DMS114 treated with DMSO at 0.1 percent for 48 hours (cell line): Measurements from ENCODE around the gene CTSW.
"Not testable (repeated sequence)": the region's sequence is repeated elsewhere in the genome, so short reads cannot be mapped to it uniquely, and the experiment has no call there.

Source experiments
- DNase-seq: peaks from one replicate; lab custom pipeline; 2025; ENCODE audit not compliant: unreplicated experiment; lab: John Stamatoyannopoulos, UW

CTSW gene

GRCh38 chr11:65883786-65884715, 4.4 kb downstream of the CTSW start:
- no peak for DNase-seq

- peak; percentile 67 for DNase-seq
Observed at GRCh38 chr11:65884716-65885092, 5.1 kb downstream of the CTSW start.

DNA sequence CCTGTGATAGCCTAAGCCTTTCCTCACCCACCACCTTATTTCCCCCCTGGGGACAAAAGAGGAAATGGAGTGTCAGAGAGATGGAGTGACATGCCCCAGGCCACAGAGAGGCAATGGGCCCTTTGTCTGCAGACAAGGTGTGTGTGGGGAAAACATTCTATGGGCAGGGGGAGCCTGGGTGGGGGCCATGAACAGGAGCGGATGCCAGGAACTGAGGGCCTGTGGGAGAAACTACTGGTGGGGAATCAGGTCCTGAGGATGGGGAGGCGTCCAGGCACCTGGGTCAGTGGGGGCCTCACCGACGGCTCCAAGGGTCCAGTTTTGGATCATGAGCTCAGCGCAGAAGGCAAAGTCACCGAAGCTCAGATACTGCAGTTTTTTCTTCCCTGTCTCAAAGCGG, 5.6 kb downstream of the CTSW start:
- no peak for DNase-seq

DNA sequence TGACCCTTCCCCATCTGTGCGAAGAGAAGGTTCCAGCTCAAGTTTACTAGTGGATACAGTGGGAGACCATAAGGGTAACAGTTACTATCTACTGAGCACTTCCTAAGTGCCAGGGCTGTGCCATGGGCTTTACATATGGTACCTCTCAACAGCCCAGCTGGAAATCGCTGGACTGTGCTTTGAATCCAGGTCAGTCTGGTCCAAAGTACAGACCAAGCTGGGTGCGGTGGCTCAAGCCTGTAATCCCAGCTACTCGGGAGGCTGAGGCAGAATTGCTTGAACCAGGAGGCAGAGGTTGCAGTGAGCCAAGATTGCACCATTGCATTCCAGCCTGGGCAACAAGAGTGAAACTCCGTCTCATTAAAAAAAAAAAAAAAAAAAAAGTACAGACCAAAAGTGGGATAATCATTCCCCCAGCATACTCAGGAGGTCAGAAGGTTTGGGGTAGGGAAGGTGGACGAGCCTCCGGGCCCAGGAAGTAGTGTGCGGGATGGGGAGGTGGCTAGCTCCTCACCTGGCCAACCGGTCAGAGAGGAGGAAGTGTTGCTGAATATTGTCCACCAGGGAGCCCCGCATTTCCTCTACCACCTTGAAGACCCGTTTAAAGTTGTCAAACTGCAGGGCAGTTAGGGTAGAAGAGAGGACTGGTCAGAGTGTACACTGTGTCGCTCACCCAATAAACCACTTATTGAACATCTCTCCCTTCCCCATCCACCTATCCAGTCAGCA, 6.3 kb downstream of the CTSW start:
- no peak for DNase-seq

- DNase-seq, result no peak
Observed at GRCh38 chr11:65886826-65887722, 7.4 kb downstream of the CTSW start.

GRCh38 chr11:65887723-65888162, 8.1 kb downstream of the CTSW start:
- DNase-seq, result no peak

GRCh38 chr11:65888163-65888814, 8.7 kb downstream of the CTSW start, which contains the start of gene FIBP:
TSS of gene FIBP (minus strand) at chr11:65888471. CDS start at chr11:65888418, 53 bp downstream.
- peak; percentile 92 for DNase-seq

DNA sequence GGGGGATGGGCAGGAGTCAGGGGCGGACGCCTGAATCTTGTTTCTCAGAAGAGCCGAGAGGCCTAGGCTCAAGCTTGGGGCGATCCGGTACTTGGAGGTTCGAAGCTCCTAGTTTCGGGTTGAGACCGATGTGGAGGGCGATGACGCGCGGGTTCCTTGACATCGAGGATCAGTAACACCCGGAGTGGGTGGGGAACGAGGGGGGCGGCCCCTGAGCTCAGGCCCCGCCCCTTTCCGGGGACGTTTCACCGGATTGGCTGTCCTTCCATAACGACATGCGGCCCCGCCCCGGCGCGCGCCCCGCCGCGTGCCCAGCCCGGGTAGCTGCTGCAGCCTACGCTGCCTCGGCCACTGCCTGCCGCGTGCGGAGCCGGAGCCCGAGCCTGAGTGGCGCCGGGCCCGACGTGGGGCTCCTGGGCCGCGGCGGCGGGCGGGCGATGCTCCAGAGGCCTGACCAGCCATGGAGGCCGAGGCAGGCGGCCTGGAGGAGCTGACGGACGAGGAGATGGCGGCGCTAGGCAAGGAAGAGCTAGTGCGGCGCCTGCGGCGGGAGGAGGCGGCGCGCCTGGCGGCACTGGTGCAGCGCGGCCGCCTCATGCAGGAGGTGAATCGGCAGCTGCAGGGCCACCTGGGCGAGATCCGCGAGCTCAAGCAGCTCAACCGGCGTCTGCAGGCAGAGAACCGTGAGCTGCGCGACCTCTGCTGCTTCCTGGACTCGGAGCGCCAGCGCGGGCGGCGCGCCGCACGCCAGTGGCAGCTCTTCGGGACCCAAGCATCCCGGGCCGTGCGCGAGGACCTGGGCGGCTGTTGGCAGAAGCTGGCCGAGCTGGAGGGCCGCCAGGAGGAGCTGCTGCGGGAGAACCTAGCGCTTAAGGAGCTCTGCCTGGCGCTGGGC, 10.9 kb downstream of the CTSW start, which contains the start of gene CCDC85B:
TSS of gene CCDC85B (plus strand) at position 350 of the 895 bp plus-strand sequence. CDS start at position 461, 111 bp downstream.
- peak; percentile 86 for DNase-seq

- no peak for DNase-seq
Observed at GRCh38 chr11:65891219-65892136, 11.8 kb downstream of the CTSW start.

- DNase-seq, result not testable (repeated sequence)
Observed at GRCh38 chr11:65892137-65892540, 12.5 kb downstream of the CTSW start.

DNA sequence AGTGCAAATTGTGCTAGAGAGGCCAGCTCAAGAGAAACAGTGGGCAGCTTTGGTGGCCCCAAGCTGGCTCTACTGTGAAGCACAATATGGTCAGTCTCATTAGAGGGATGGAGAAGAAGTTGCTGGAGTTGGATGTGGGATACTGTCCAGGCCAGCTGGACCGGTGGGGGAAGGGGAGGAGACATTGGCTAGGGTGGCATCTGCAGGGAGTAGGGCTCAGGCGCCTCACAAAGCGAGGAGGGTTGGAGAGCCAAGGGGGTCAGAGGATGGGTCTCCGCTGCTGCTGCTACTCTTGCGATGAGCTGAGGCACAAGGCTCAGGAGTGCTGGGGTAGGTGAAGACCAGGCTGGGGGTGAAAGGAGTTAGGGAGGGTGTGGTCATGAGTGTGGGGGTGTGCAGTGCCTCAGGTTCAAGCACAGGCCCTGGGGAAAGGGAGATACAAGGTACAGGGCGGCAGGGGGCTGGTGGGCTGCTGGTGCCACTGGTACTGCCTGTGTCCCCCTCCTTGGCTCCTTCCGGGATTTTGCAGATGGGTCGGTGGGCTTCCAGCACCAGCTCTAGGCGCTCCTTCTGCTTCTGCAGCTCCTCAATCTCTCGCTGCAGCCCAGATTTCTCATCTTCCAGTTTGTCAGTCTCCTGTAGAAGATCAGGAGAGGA, 13.2 kb downstream of the CTSW start:
- no peak for DNase-seq

DNA sequence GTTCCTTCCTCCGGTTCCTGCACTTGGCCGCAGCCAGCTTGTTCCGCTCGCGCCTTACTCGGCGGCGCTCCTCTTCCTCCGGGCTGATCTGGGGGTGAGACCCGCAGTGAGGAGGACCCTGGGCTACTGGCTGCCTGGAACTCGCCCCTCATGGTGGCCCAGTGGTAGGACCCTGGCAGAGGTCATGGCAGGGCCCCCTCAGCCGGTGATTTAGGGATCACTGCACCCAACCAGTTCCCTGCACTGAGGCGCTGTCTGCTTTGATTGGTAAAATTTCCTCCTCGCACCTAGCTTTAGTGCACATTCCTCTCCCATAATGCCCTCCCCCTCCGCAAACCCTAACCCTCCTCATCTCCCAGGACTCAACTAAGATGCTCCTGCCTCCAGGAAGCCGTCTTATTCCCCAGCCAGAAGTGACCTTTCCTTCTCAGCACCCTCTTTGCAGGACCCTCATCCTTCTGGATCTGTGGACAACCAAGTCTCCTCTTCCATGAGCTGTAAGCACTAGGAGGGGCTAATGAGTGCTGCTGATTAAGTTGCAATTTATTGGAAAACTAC, 14.5 kb downstream of the CTSW start:
- no peak for DNase-seq

DNA sequence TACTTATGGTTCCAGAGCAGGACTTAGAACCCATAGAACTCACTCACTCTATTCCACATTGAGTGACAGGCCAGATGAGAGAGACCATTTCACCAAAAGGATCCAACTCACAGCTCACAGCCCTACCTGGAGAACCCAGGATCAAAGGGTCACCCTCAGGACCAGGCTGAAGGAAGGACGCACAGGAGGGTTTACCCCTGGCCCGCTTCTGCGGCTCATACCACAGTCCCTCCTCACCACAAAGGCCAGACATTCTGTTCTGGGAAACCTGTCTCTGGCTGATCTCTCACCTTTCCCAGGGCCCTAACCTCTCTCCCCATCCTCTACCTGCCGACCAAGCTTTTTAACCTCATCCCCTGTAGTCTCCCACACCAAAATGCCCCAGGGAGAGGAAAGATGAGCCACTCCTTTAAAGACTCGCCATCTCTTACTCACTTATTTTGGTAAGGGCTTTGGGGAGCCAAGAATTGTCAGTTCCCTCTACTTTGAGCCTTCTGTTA, 15.9 kb downstream of the CTSW start:
- no peak for DNase-seq

DNA sequence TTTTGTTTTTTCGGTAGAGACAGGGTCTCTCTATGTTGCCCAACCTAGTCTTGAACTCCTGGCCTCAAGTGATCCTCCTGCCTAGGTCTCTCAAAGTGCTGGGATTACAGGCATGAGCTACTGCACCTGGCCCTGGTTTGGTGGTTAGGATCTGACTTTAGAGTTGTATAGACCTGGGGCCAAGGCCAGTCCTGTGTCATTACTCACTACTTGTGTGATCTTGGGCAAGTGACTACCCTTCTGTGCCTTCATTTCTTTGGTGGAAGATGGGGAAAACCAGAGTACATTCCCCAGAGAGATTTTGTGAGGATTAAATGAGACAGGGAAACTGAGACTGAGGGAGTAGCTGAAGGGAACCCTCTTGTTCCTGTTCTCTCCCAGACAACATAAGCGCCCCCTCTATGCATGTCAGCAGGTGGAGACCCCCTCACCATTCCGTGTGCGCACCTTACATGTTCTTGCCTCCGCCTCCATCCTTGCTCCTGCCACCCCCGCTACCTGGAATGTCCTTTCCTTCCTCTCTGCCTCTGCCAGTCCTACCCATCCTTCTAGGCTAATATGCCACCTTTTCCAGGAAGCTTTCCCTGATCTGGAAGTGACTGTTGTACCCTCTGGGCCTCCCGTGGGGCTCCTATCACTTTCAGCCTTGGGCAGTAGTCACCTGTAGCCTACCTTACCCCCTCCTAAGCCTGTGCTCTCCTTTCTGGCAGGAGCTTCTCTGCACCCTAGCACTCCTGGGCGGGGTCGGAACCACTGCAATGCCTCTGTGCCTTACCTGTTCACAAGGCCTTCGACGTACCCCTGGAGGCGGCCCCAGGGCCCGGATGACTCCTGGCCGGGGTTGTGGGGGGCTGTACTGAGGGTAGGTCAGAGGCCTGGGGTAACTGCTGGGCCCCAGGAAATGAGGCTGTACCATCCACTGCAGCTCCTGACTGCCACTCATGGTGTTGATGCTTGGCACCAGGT, 16.7 kb downstream of the CTSW start:
- no peak for DNase-seq

- DNase-seq, result no peak
Observed at GRCh38 chr11:65897020-65897471, 17.4 kb downstream of the CTSW start.
